GM21526 (cell line): ENCODE data around the gene ENO3.
A peak's percentile ranks its signal among the peaks of the same experiment; 100 is the strongest.

Experiments
- ATAC-seq: cut with Tn5 transposase; IDR thresholded peaks from one replicate; pipeline ENCODE4 v1.9.1; 2021; ENCODE audit warnings: moderate library complexity; ENCODE audit not compliant: unreplicated experiment, low FRiP score

Gene ENO3

GRCh38 chr17:4936436-4936835, 14.5 kb upstream of the ENO3 start:
- no peak for ATAC-seq

DNA sequence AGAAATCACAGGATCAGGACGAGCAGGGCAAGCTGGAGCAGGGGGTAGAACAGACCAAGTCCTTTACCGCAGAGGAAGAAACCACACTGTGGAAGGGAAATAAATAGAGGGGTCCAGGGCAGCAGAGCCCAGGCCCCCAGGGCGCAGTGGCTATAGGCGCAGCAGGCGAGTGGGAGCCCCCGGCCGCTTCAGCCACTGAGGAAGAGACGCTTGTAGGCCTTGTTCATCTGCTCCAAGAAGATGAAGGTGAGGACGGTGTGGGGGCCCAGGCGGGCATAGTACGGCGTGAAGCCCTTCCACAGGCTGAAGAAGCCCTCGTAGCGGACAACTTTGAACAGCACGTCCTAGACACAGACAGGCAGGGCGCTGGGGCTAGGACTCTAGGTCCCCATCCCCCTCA, 13.4 kb upstream of the ENO3 start:
- ATAC-seq = no peak

- ATAC-seq = no peak
Observed at GRCh38 chr17:4938069-4938491, 12.8 kb upstream of the ENO3 start.

DNA sequence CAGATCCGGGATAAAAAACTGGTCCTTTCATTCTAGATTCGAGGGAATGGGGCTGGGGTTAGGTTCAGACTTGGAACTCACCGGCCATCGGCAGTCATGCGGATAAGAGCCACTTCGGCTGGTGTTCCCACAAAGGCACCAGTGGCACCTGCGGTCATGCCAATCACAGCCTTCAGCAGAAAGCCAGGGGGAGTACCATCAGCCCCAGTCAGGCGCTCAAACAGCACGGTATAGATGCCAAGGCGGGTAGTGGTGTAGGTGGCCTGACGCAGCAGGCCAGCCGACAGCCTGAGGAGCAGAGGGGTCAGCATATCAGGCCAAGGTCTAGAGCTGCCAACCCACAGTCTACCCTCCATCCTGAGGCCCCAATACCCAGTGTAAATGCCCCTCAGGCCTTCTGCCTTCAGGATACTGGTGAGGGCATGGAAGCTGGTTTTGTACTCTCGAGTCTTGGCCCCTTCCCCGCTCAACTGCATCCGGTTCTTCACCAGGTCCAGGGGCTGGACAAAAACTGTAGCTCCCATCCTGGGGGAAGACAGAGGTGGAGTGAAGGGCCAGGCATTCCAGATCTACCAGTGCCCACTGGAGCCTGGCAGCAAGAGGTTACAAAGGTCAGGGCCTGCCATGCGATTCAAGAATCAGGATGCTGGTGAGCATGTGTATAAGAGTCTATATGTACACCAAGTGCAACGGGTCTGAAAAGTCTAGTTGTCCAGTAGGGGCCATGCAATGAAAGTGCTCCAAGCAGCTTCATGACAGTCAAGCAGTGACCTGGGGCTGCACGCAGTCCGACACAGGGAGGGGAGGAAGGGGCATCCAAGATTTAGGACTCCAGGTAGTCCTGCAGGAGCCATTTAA, 12.0 kb upstream of the ENO3 start:
- ATAC-seq = no peak

GRCh38 chr17:4939546-4939795, 11.4 kb upstream of the ENO3 start:
- peak; percentile 11 for ATAC-seq

- ATAC-seq = peak; percentile 59
Observed at GRCh38 chr17:4939796-4940554, 10.9 kb upstream of the ENO3 start, which contains the start of the genes RNF167 and SLC25A11. TSS of gene RNF167 (plus strand) at chr17:4940268. CDS start at chr17:4940910, 642 bp downstream. TSS of gene SLC25A11 (minus strand) at chr17:4940046. CDS start at chr17:4939910, 136 bp downstream.

DNA sequence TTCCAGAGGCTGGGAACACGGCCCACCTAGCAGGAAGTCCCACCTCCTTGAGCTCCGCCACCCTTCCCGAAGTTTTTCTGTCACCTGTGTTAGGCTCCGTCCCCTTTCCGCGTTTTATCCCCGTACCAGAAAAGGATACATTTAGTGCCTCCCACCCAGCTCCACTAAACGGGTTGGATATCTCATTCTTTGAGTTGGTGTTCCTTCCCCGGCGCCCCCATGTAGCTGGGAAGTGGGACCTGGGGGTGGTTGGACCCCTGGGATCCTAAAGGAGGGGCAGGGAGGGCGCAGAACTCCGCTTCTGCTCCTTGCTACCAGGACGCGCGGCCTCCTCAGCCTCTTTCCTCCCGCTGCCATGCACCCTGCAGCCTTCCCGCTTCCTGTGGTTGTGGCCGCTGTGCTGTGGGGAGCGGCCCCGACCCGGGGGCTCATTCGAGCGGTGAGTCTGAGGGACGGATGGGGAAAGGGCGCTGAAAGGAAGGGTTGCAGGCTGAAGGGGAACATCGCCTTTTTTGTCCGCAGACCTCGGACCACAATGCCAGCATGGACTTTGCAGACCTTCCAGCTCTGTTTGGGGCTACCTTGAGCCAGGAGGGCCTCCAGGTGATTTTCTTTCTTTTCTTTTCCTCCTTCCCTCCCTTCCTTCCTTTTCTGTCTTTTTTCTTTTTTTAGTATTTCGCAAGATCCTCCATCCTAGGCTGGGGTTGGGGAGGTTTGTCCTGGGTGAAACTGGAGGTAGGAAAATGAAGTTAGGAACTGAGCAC, 10.2 kb upstream of the ENO3 start:
- ATAC-seq = peak; percentile 5

GRCh38 chr17:4941319-4941610, 9.7 kb upstream of the ENO3 start:
- no peak for ATAC-seq

DNA sequence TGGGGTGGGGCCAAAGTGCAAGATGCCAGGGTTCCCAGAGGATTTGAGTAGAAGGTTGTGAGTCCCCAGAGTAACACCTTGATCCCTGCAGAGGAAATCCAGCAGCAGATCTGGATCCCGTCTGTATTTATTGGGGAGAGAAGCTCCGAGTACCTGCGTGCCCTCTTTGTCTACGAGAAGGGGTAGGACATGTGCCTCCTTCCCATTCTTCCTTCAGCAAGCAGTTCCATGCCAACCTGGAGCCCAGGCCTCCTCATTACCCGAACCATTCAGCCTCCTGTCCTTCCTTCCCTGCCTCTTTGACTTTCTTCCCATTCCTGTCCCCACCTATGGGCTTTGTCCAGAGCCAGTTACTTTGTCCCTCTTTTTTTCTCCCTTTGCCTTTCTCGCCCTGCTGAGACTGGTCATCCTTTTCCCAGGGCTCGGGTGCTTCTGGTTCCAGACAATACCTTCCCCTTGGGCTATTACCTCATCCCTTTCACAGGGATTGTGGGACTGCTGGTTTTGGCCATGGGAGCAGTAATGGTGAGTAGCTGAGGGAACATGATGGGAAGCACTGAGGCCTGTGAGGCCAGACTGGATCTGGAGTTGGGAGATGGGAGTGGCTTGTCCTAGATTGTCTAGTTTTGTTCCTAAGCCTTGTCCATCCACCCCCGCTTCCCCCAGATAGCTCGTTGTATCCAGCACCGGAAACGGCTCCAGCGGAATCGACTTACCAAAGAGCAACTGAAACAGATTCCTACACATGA, 8.0 kb upstream of the ENO3 start:
- ATAC-seq = no peak

- no peak for ATAC-seq
Observed at GRCh38 chr17:4944163-4944553, 6.8 kb upstream of the ENO3 start.

DNA sequence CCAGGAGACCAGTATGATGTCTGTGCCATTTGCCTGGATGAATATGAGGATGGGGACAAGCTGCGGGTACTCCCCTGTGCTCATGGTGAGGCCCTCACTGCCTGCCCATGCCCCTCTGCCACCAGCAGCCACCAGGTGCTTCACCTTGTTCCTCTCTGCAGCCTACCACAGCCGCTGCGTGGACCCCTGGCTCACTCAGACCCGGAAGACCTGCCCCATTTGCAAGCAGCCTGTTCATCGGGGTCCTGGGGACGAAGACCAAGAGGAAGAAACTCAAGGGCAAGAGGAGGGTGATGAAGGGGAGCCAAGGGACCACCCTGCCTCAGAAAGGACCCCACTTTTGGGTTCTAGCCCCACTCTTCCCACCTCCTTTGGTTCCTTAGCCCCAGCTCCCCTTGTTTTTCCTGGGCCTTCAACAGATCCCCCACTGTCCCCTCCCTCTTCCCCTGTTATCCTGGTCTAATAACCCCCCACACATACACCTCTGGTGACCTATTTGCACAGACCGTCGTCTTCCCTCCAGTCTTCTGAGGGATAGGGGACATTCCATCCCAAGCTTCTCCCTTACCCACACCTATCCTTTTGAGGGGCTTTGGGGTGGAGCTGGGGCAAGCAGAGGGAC, 6.3 kb upstream of the ENO3 start:
- no peak for ATAC-seq

- no peak for ATAC-seq
Observed at GRCh38 chr17:4945176-4945943, 5.6 kb upstream of the ENO3 start.

GRCh38 chr17:4945944-4946280, 5.0 kb upstream of the ENO3 start:
- no peak for ATAC-seq

- no peak for ATAC-seq
Observed at GRCh38 chr17:4946312-4946976, 4.5 kb upstream of the ENO3 start.

DNA sequence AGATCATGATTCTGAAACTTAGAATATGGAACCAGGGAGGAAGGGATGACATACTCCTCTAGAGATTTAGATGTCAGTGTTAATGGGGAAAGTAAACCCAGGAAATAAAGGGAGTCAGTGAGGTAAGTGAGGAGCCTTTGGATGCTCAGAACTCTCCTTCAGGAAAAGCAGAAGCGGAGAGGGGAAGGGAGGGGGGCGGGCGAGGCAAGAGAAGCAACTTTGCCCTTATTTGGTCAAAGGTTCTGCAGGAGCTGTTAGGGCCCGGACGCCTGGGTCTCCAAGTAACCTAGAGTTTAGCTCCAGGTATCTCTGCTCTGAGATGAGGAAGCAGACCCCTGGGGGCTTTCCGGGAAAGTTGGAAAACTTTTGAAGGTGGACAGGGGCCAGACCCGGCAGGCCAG, 3.9 kb upstream of the ENO3 start:
- ATAC-seq = no peak

- ATAC-seq = no peak
Observed at GRCh38 chr17:4947411-4948165, 3.3 kb upstream of the ENO3 start.

- ATAC-seq = no peak
Observed at GRCh38 chr17:4948166-4948930, 2.6 kb upstream of the ENO3 start, which contains the start of gene PFN1. TSS of gene PFN1 (minus strand) at chr17:4948530. CDS start at chr17:4948394, 136 bp downstream.

- peak; percentile 31 for ATAC-seq
Observed at GRCh38 chr17:4948931-4949320, 2.0 kb upstream of the ENO3 start.
